ENCODE results near the gene NCOA4. TPM values are rescaled to one million over a fixed set of nuclear protein-coding genes. Genes with fewer than 3 reads are reported as not detected.
"Not testable (repeated sequence)": the region's sequence is repeated elsewhere in the genome, so short reads cannot be mapped to it uniquely, and the experiment has no call there.

Gene NCOA4
- total RNA-seq, 1 donor from 2014 or later, result 89.0 TPM

- DNase-seq (ENCODE audit: low spot score), result no peak
- Mint-ChIP-seq H3K9me3 (ENCODE audit: low read depth) (no peaks in the 10 kb centered on the region), H3K27ac (ENCODE audit: unreplicated experiment) (no peak overlapping the region), H3K27me3 (ENCODE audit: low read depth) (no peaks in the 10 kb centered on the region), H3K36me3 (ENCODE audit: low read depth) (peaks cover 24% of the 10 kb centered on the region), H3K4me1 (ENCODE audit: low read depth) (peaks cover 7% of the 10 kb centered on the region), H3K4me3 (ENCODE audit: unreplicated experiment) (no peak overlapping the region)
- TF ChIP-seq CTCF (IDR thresholded peaks at IDR 0.05), result no peak
Observed at GRCh38 chr10:45997994-45998763, 32.2 kb downstream of the NCOA4 start.

- H3K9me3 Mint-ChIP-seq (ENCODE audit: low read depth), result no peaks in the 10 kb centered on the region
- H3K4me1 Mint-ChIP-seq (ENCODE audit: low read depth), result peaks cover 7% of the 10 kb centered on the region
- TF ChIP-seq CTCF (IDR thresholded peaks at IDR 0.05), result no peak
- H3K27me3 Mint-ChIP-seq (ENCODE audit: low read depth), result no peaks in the 10 kb centered on the region
- no peak overlapping the region for H3K4me3 Mint-ChIP-seq (ENCODE audit: unreplicated experiment)
- H3K36me3 Mint-ChIP-seq (ENCODE audit: low read depth), result peaks cover 26% of the 10 kb centered on the region
- H3K27ac Mint-ChIP-seq (ENCODE audit: unreplicated experiment), result no peak overlapping the region
- DNase-seq (ENCODE audit: low spot score), result no peak
Observed at GRCh38 chr10:45997557-45997956, 32.9 kb downstream of the NCOA4 start.

GRCh38 chr10:45985590-45985989, 44.8 kb downstream of the NCOA4 start:
- H3K4me1 Mint-ChIP-seq (ENCODE audit: low read depth); H3K27ac Mint-ChIP-seq (ENCODE audit: unreplicated experiment); H3K27me3 Mint-ChIP-seq (ENCODE audit: low read depth); H3K4me3 Mint-ChIP-seq (ENCODE audit: unreplicated experiment); H3K36me3 Mint-ChIP-seq (ENCODE audit: low read depth); DNase-seq (ENCODE audit: low spot score); H3K9me3 Mint-ChIP-seq (ENCODE audit: low read depth): not testable (repeated sequence)

- H3K27me3 Mint-ChIP-seq (ENCODE audit: low read depth); DNase-seq (ENCODE audit: low spot score): not testable (repeated sequence)
Observed at GRCh38 chr10:45984473-45984872, 46.0 kb downstream of the NCOA4 start.

GRCh38 chr10:45983538-45984186, 46.8 kb downstream of the NCOA4 start:
- H3K27me3 Mint-ChIP-seq (ENCODE audit: low read depth); H3K9me3 Mint-ChIP-seq (ENCODE audit: low read depth); H3K36me3 Mint-ChIP-seq (ENCODE audit: low read depth); DNase-seq (ENCODE audit: low spot score); H3K4me3 Mint-ChIP-seq (ENCODE audit: unreplicated experiment); H3K27ac Mint-ChIP-seq (ENCODE audit: unreplicated experiment); H3K4me1 Mint-ChIP-seq (ENCODE audit: low read depth): not testable (repeated sequence)
- peak; percentile 76 for TF ChIP-seq CTCF (IDR thresholded peaks at IDR 0.05)

More at GRCh38 chr10:45984473-45984872, 46.0 kb downstream of the NCOA4 start:
- not testable (repeated sequence) for H3K27ac Mint-ChIP-seq (ENCODE audit: unreplicated experiment); H3K4me1 Mint-ChIP-seq (ENCODE audit: low read depth); H3K4me3 Mint-ChIP-seq (ENCODE audit: unreplicated experiment); H3K36me3 Mint-ChIP-seq (ENCODE audit: low read depth); H3K9me3 Mint-ChIP-seq (ENCODE audit: low read depth)

- H3K9me3 Mint-ChIP-seq (ENCODE audit: low read depth); H3K27ac Mint-ChIP-seq (ENCODE audit: unreplicated experiment); H3K4me3 Mint-ChIP-seq (ENCODE audit: unreplicated experiment); H3K4me1 Mint-ChIP-seq (ENCODE audit: low read depth); H3K36me3 Mint-ChIP-seq (ENCODE audit: low read depth); DNase-seq (ENCODE audit: low spot score); H3K27me3 Mint-ChIP-seq (ENCODE audit: low read depth): not testable (repeated sequence)
Observed at GRCh38 chr10:45981367-45981766, 49.1 kb downstream of the NCOA4 start.

- not testable (repeated sequence) for H3K9me3 Mint-ChIP-seq (ENCODE audit: low read depth)
Observed at GRCh38 chr10:45978554-45978953, 51.9 kb downstream of the NCOA4 start.

GRCh38 chr10:45974041-45974440, 56.4 kb downstream of the NCOA4 start:
- not testable (repeated sequence) for H3K27me3 Mint-ChIP-seq (ENCODE audit: low read depth); H3K36me3 Mint-ChIP-seq (ENCODE audit: low read depth); DNase-seq (ENCODE audit: low spot score); H3K9me3 Mint-ChIP-seq (ENCODE audit: low read depth)
- Mint-ChIP-seq H3K27ac (ENCODE audit: unreplicated experiment) (peak overlapping the region; percentile 65), H3K4me3 (ENCODE audit: unreplicated experiment) (peak overlapping the region; percentile 99), H3K4me1 (ENCODE audit: low read depth) (peaks cover 38% of the 10 kb centered on the region)

More at GRCh38 chr10:45978554-45978953, 51.9 kb downstream of the NCOA4 start:
- H3K27ac Mint-ChIP-seq (ENCODE audit: unreplicated experiment); DNase-seq (ENCODE audit: low spot score); H3K36me3 Mint-ChIP-seq (ENCODE audit: low read depth); H3K27me3 Mint-ChIP-seq (ENCODE audit: low read depth); H3K4me3 Mint-ChIP-seq (ENCODE audit: unreplicated experiment): not testable (repeated sequence)
- peaks cover 11% of the 10 kb centered on the region for H3K4me1 Mint-ChIP-seq (ENCODE audit: low read depth)

GRCh38 chr10:45972813-45973169, 57.6 kb downstream of the NCOA4 start:
- not testable (repeated sequence) for DNase-seq (ENCODE audit: low spot score); H3K27me3 Mint-ChIP-seq (ENCODE audit: low read depth); H3K36me3 Mint-ChIP-seq (ENCODE audit: low read depth); H3K9me3 Mint-ChIP-seq (ENCODE audit: low read depth)
- H3K4me3 Mint-ChIP-seq (ENCODE audit: unreplicated experiment), result peak overlapping the region; percentile 99
- peaks cover 38% of the 10 kb centered on the region for H3K4me1 Mint-ChIP-seq (ENCODE audit: low read depth)
- H3K27ac Mint-ChIP-seq (ENCODE audit: unreplicated experiment), result peak overlapping the region; percentile 98

Data from chondrocyte (in vitro differentiated cells).